Breast epithelium (tissue), 3 donors: ENCODE data around the gene POLN.

Experiments
- POLR2A ChIP-seq: fragments of 450-650 bp; IDR thresholded peaks from one replicate; pipeline ENCODE4 v1.6.1; 2016; ENCODE audit warnings: antibody characterized with exemption, mild to moderate bottlenecking, moderate library complexity
- POLR2AphosphoS5 ChIP-seq, 3 donors: sonication (generic); formaldehyde crosslinking; IDR thresholded peaks; one replicate each; pipeline ENCODE4 v1.6.1; 2017; ENCODE audit warnings: antibody characterized with exemption in 3 of 3

DNA sequence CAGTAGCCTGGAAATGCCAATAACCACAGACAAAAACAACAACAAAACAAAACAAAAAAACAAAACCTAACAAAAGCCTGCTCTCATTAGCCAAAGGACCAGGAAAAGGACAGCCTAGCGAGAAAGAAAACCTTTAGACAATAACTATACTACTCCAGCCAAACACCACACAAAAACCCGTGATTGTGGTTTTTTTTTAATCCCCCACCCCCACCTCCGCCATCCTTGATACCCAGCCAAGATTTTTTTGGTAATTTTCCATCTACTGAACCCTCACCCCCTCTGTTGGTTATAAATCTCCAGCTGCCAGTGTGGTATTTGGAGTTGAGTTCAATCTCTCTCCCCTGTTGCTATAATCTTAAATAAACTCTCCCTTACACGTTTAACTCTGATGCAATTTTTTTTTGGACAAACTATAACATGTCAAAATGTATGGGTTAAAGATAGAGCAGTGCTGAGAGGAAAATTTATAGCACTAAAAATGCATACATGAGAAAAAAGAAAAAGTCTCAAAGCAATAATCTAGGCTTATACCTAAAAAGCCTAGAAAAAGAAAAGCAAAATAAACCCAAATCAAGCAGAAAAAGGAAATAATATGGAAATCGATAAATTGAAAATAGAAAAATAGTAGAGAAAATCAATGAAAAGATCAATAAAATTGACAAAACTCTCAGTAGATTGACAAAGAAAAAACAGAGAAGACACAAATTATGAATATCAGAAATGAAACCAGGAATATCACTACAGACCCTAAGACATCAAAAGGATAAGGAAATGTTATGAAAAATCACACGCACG, 99.1 kb downstream of the POLN start:
- TF ChIP-seq POLR2A (no peak), POLR2AphosphoS5 (IDR thresholded peaks at IDR 0.05) (no peak)
